KOPT-K1 (cell line): ENCODE measurements around the gene FILIP1L.

ENCODE experiments used
- H3K27ac ChIP-seq: fragments of 200-600 bp; sonication (generic); 2 replicates; pipeline ENCODE4 v1.5.1; 2016; ENCODE audit warnings: antibody characterized with exemption, mild to moderate bottlenecking, low read depth, low read length; ENCODE audit not compliant: poor library complexity, severe bottlenecking
- H3K36me3 ChIP-seq: fragments of 200-600 bp; sonication (generic); 2 replicates; pipeline ENCODE4 v1.5.1; 2017; ENCODE audit warnings: antibody characterized with exemption, mild to moderate bottlenecking, low read length, moderate library complexity; ENCODE audit not compliant: insufficient read depth
- H3K9me3 ChIP-seq: fragments of 200-600 bp; sonication (generic); 2 replicates; pipeline ENCODE4 v1.5.1; 2017; ENCODE audit warnings: antibody characterized with exemption, low read length, mild to moderate bottlenecking; ENCODE audit not compliant: insufficient read depth, poor library complexity, severe bottlenecking

The FILIP1L gene

GRCh38 chr3:100076731-100077529 is 37.4 kb downstream of the FILIP1L start:
- Histone ChIP-seq H3K9me3 (no peaks in the 10 kb centered on the region), H3K36me3 (no peaks in the 10 kb centered on the region), H3K27ac (no peak overlapping the region)

- Histone ChIP-seq H3K36me3 (no peaks in the 10 kb centered on the region), H3K9me3 (no peaks in the 10 kb centered on the region), H3K27ac (peak overlapping the region; percentile 3)
Observed at GRCh38 chr3:100075851-100076730, 38.2 kb downstream of the FILIP1L start.

- no peaks in the 10 kb centered on the region for H3K9me3 ChIP-seq
- H3K36me3 ChIP-seq: no peaks in the 10 kb centered on the region
- no peak overlapping the region for H3K27ac ChIP-seq
Observed at GRCh38 chr3:100075196-100075595, 39.1 kb downstream of the FILIP1L start.

GRCh38 chr3:100073714-100074307 is 40.5 kb downstream of the FILIP1L start:
- Histone ChIP-seq H3K9me3 (no peaks in the 10 kb centered on the region), H3K27ac (peak overlapping the region; percentile 46), H3K36me3 (no peaks in the 10 kb centered on the region)

- Histone ChIP-seq H3K9me3 (no peaks in the 10 kb centered on the region), H3K36me3 (no peaks in the 10 kb centered on the region), H3K27ac (peak overlapping the region; percentile 46)
Observed at GRCh38 chr3:100073049-100073713, 41.1 kb downstream of the FILIP1L start.

GRCh38 chr3:100072326-100073048 is 41.8 kb downstream of the FILIP1L start:
- Histone ChIP-seq H3K9me3 (no peaks in the 10 kb centered on the region), H3K27ac (peak overlapping the region; percentile 46), H3K36me3 (no peaks in the 10 kb centered on the region)

- no peak overlapping the region for H3K27ac ChIP-seq
- no peaks in the 10 kb centered on the region for H3K36me3 ChIP-seq
- no peaks in the 10 kb centered on the region for H3K9me3 ChIP-seq
Observed at GRCh38 chr3:100069472-100069871, 44.8 kb downstream of the FILIP1L start.

- Histone ChIP-seq H3K9me3 (no peaks in the 10 kb centered on the region), H3K36me3 (no peaks in the 10 kb centered on the region), H3K27ac (no peak overlapping the region)
Observed at GRCh38 chr3:100068826-100069225, 45.5 kb downstream of the FILIP1L start.

GRCh38 chr3:100067589-100067988 is 46.7 kb downstream of the FILIP1L start:
- Histone ChIP-seq H3K36me3 (no peaks in the 10 kb centered on the region), H3K27ac (no peak overlapping the region), H3K9me3 (no peaks in the 10 kb centered on the region)

- Histone ChIP-seq H3K9me3 (no peaks in the 10 kb centered on the region), H3K27ac (no peak overlapping the region), H3K36me3 (no peaks in the 10 kb centered on the region)
Observed at GRCh38 chr3:100063929-100064461, 50.3 kb downstream of the FILIP1L start.

GRCh38 chr3:100062665-100063064 is 51.6 kb downstream of the FILIP1L start:
- Histone ChIP-seq H3K9me3 (no peaks in the 10 kb centered on the region), H3K36me3 (no peaks in the 10 kb centered on the region), H3K27ac (no peak overlapping the region)

- Histone ChIP-seq H3K9me3 (no peaks in the 10 kb centered on the region), H3K27ac (no peak overlapping the region), H3K36me3 (no peaks in the 10 kb centered on the region)
Observed at GRCh38 chr3:100060685-100061484, 53.4 kb downstream of the FILIP1L start.

- Histone ChIP-seq H3K27ac (no peak overlapping the region), H3K36me3 (no peaks in the 10 kb centered on the region), H3K9me3 (no peaks in the 10 kb centered on the region)
Observed at GRCh38 chr3:100059472-100059871, 54.8 kb downstream of the FILIP1L start.
